ENCODE measurements around the gene SELENOT. TPM values are rescaled to one million over a fixed set of nuclear protein-coding genes. Genes with fewer than 3 reads are reported as not detected.

Gene SELENOT
- total and polyA plus RNA-seq, 2 donors from 2014 or later, result 116 to 120 TPM

DNA sequence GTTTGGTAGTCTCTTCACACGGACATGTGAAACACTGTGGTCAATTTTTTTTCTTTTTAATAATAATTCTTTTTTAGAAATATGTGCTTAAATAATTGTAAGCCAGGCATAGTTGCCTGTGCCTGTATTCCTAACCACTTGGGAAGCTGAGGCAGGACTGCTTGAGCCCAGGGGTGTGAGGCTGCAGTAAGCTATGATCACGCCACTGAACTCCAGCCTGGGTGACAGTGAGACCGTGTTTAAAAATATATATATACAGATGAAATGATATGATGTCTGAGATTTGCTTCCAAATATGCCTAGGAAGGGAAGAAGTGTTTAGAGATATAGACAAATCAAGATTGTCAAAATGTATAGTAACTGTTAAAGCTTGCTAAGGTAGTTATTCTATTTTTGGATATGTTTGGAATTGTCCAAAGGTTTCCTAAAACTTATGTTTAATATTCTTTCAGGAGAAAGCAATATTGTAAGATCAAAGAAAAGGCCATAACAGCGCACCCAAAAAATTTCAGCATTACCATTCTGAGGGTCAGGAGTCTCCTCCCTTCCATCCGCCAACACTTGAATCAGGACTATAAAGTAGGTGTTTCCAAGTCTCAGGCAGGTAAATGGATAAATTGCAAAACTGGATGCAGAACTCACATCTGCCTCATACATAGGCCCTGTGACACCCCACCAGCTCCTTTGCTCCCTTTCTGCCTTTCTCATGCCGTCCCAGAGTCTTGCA, 532 bp upstream of the SELENOT start:
- peaks cover 0 to 9% (median 4%) of the 10 kb centered on the region in 3 donors for H3K4me1 ChIP-seq (ENCODE audit: control insufficient read depth in 2 of 3, insufficient read depth in 2 of 3, low read depth in 1 of 3, low read length in 3 of 3)
- H3K36me3 ChIP-seq (ENCODE audit: control insufficient read depth in 2 of 3, insufficient read depth in 3 of 3, low read length in 3 of 3), result no peaks in the 10 kb centered on the region
- H3K27me3 ChIP-seq (ENCODE audit: control insufficient read depth, insufficient read depth, low read length), result no peaks in the 10 kb centered on the region
- DNase-seq (peak in 2 of 5 donors; percentile 10 to 33), FAIRE-seq (no peak)
- no peaks in the 10 kb centered on the region for H3K9me3 ChIP-seq (ENCODE audit: control insufficient read depth in 2 of 3, insufficient read depth in 1 of 3, low read length in 3 of 3)
- peak overlapping the region; percentile 85 to 98 (median 93) for H3K9ac ChIP-seq (ENCODE audit: low read length in 3 of 3)
- intact Hi-C loops (cut with DNase I), result no loop called here
- TF ChIP-seq, protein P1, sequence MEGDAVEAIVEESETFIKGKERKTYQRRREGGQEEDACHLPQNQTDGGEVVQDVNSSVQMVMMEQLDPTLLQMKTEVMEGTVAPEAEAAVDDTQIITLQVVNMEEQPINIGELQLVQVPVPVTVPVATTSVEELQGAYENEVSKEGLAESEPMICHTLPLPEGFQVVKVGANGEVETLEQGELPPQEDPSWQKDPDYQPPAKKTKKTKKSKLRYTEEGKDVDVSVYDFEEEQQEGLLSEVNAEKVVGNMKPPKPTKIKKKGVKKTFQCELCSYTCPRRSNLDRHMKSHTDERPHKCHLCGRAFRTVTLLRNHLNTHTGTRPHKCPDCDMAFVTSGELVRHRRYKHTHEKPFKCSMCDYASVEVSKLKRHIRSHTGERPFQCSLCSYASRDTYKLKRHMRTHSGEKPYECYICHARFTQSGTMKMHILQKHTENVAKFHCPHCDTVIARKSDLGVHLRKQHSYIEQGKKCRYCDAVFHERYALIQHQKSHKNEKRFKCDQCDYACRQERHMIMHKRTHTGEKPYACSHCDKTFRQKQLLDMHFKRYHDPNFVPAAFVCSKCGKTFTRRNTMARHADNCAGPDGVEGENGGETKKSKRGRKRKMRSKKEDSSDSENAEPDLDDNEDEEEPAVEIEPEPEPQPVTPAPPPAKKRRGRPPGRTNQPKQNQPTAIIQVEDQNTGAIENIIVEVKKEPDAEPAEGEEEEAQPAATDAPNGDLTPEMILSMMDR (IDR thresholded peaks at IDR 0.05; ENCODE audit: borderline replicate concordance, extremely low read depth, insufficient read depth), result no peak
- peak overlapping the region; percentile 91 to 96 for H3K27ac ChIP-seq (ENCODE audit: low read depth in 2 of 2, low read length in 2 of 2)
- peak overlapping the region; percentile 95 to 100 (median 98) for H3K4me3 ChIP-seq (ENCODE audit: low read length in 3 of 3)

DNA sequence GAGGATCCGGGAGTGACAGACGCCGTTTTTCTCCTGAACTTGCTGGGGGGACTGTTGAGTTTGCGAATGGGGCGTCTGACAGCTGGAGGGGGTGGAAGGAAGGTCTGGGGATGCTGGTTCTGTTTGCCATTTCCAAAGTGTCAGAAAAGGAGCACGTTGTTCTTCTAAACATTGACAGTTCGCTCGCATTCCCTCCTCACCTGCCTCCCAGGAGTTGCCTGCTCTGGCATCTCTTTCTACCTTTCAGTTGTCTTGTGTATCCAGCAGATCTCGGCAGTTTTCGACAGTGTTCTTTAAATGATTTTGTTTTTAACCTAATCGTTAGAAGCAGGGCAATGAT, 829 bp downstream of the SELENOT start:
- TF ChIP-seq, protein P1 (IDR thresholded peaks at IDR 0.05; ENCODE audit: borderline replicate concordance, extremely low read depth, insufficient read depth), result no peak
- DNase-seq, result no peak
- Histone ChIP-seq H3K4me3 (ENCODE audit: low read length in 3 of 3) (peak overlapping the region; percentile 95 to 100 (median 98)), H3K27ac (ENCODE audit: low read depth in 2 of 2, low read length in 2 of 2) (peak overlapping the region; percentile 96 to 98), H3K36me3 (ENCODE audit: control insufficient read depth in 2 of 3, insufficient read depth in 3 of 3, low read length in 3 of 3) (no peaks in the 10 kb centered on the region), H3K4me1 (ENCODE audit: control insufficient read depth in 2 of 3, insufficient read depth in 2 of 3, low read depth in 1 of 3, low read length in 3 of 3) (peaks cover 0 to 9% (median 6%) of the 10 kb centered on the region in 3 donors), H3K27me3 (ENCODE audit: control insufficient read depth, insufficient read depth, low read length) (no peaks in the 10 kb centered on the region), H3K9me3 (ENCODE audit: control insufficient read depth in 2 of 3, insufficient read depth in 1 of 3, low read length in 3 of 3) (no peaks in the 10 kb centered on the region), H3K9ac (ENCODE audit: low read length in 3 of 3) (peak overlapping the region; percentile 93 to 99 (median 98))
- FAIRE-seq, result no peak
- intact Hi-C loops (cut with DNase I), result no loop called here

DNA sequence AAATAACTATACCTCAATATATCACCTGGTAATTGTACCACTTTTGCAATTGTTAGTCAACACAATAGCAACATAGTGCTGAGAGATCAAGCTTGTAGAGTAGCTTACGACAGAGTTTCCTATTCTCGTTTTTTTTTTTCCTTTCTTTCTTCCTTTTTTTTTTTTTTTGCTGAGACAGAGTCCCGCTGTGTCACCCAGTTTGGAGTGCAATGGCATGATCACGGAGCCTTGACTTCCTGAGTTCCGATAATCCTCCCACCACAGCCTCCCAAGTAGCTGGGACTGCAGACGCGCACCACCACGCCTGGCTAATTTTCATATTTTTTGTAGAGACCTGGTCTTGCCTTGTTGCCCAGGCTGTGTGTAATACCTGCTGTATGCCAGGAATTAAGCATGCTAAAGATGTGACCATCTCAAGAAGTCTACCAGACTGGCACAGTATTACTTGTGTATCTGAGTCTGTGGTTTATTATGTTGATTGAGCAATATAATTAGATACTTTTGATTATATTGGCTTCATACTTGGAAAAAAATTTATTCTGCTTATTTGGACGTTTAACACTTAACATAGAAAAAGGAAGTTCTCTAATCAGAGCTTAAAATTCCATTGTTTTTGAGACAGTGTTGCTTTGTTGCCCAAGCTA, 3.0 kb downstream of the SELENOT start:
- Histone ChIP-seq H3K36me3 (ENCODE audit: control insufficient read depth in 2 of 3, insufficient read depth in 3 of 3, low read length in 3 of 3) (no peaks in the 10 kb centered on the region), H3K27me3 (ENCODE audit: control insufficient read depth, insufficient read depth, low read length) (no peaks in the 10 kb centered on the region), H3K27ac (ENCODE audit: low read depth in 2 of 2, low read length in 2 of 2) (no peak overlapping the region), H3K9ac (ENCODE audit: low read length in 3 of 3) (no peak overlapping the region), H3K4me3 (ENCODE audit: low read length in 3 of 3) (no peak overlapping the region), H3K4me1 (ENCODE audit: control insufficient read depth in 2 of 3, insufficient read depth in 2 of 3, low read depth in 1 of 3, low read length in 3 of 3) (peaks cover 0 to 10% (median 9%) of the 10 kb centered on the region in 3 donors), H3K9me3 (ENCODE audit: control insufficient read depth in 2 of 3, insufficient read depth in 1 of 3, low read length in 3 of 3) (no peaks in the 10 kb centered on the region)
- FAIRE-seq, result no peak
- no peak for DNase-seq
- intact Hi-C loops (cut with DNase I), result no loop called here
- TF ChIP-seq, protein P1 (IDR thresholded peaks at IDR 0.05; ENCODE audit: borderline replicate concordance, extremely low read depth, insufficient read depth), result no peak

All from kidney (tissue), 14 donors.